GM21786 (cell line): ENCODE data around the gene AUTS2.

Source experiments
- ATAC-seq: cut with Tn5 transposase; IDR thresholded peaks from one replicate; pipeline ENCODE4 v1.9.1; 2021; ENCODE audit not compliant: unreplicated experiment

Gene AUTS2

GRCh38 chr7:69962186-69963065, 364.2 kb downstream of the AUTS2 start:
- ATAC-seq: peak; percentile 49

- no peak for ATAC-seq
These were observed 365.1 kb downstream of the AUTS2 start for GRCh38 chr7:69963393-69963792.

- no peak for ATAC-seq
These were observed 368.7 kb downstream of the AUTS2 start for GRCh38 chr7:69966766-69967591.

GRCh38 chr7:69967689-69968450, 369.6 kb downstream of the AUTS2 start:
- ATAC-seq: no peak

- ATAC-seq: no peak
These were observed 370.8 kb downstream of the AUTS2 start for GRCh38 chr7:69968969-69969556.

- no peak for ATAC-seq
These were observed 383.4 kb downstream of the AUTS2 start for GRCh38 chr7:69981646-69982045.

- no peak for ATAC-seq
These were observed 383.9 kb downstream of the AUTS2 start for GRCh38 chr7:69982197-69982596.

GRCh38 chr7:69989551-69989950, 391.3 kb downstream of the AUTS2 start:
- ATAC-seq: no peak

GRCh38 chr7:69992938-69993337, 394.7 kb downstream of the AUTS2 start:
- peak; percentile 74 for ATAC-seq

GRCh38 chr7:69994218-69994617, 395.9 kb downstream of the AUTS2 start:
- ATAC-seq: no peak

- ATAC-seq: no peak
These were observed 396.7 kb downstream of the AUTS2 start for GRCh38 chr7:69994886-69995542.

- no peak for ATAC-seq
These were observed 397.8 kb downstream of the AUTS2 start for GRCh38 chr7:69996121-69996520.

GRCh38 chr7:70000737-70001348, 402.6 kb downstream of the AUTS2 start:
- ATAC-seq: no peak

GRCh38 chr7:70005480-70005879, 407.2 kb downstream of the AUTS2 start:
- ATAC-seq: no peak

- no peak for ATAC-seq
These were observed 407.6 kb downstream of the AUTS2 start for GRCh38 chr7:70005891-70006260.

GRCh38 chr7:70006261-70006920, 408.1 kb downstream of the AUTS2 start:
- peak; percentile 61 for ATAC-seq

GRCh38 chr7:70008466-70008865, 410.2 kb downstream of the AUTS2 start:
- no peak for ATAC-seq

GRCh38 chr7:70014472-70015177, 416.4 kb downstream of the AUTS2 start:
- ATAC-seq: no peak

GRCh38 chr7:70015353-70015752, 417.1 kb downstream of the AUTS2 start:
- no peak for ATAC-seq
